GM18951 (cell line): ENCODE results near the gene LLCFC1.

Experiments
- POLR2A ChIP-seq: IDR thresholded peaks from 4 replicates; pipeline ENCODE4 v1.6.1; 2011; ENCODE audit warnings: mild to moderate bottlenecking; ENCODE audit not compliant: insufficient read length, insufficient read depth; ENCODE audit errors: extremely low read depth
- in situ Hi-C: fragments of 300-500 bp; cut with MboI; formaldehyde crosslinking; loops from one replicate; pipeline ENCODE4 v1.12.0; 2022; ENCODE audit warnings: low sequenced_read_pairs, mixed read lengths, inconsistent platforms; ENCODE audit not compliant: unreplicated experiment

Gene LLCFC1

GRCh38 chr7:142940966-142941535 lies 1.8 kb downstream of the LLCFC1 start:
- in situ Hi-C loops = no loop called here
- TF ChIP-seq POLR2A = no peak

DNA sequence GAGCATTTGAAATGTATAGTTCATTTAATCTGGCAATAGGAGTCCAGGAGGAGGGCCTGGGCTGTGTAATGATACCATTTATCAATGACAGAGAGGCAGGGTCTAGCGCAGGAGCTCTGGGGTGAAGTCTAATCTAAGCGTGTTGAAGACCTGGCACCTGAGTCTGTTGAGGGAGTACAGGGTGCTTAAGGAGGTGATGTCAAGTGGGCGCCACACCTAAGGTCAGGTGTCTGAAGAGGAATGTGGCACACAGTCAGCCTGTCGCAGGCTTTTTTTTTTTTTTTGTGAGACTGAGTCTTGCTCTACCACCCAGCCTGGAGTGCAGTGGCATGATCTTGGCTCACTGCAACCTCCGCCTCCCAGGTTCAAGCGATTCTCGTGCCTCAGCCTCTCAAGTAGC lies 2.3 kb downstream of the LLCFC1 start:
- no peak for TF ChIP-seq POLR2A
- in situ Hi-C loops = no loop called here

DNA sequence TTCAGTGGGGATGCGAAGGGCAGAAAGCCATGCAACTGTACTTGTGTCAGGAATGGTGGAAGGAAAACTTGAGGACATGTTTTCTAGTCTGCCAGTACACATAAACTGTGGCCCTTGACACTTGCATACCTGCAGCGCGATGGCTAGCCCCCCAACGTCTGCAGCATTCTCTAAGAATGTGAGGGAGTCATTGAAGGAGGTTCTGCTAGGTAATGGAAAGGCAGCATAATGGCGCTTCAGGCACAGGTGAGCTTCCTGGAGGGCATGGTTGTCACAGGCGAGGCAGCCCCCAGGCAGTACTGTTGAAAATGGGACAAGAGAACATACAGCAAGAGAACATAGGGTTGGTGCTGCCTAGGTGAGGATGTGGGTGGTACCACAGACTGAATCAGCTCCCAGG lies 3.5 kb downstream of the LLCFC1 start:
- in situ Hi-C loops = no loop called here
- TF ChIP-seq POLR2A = no peak

DNA sequence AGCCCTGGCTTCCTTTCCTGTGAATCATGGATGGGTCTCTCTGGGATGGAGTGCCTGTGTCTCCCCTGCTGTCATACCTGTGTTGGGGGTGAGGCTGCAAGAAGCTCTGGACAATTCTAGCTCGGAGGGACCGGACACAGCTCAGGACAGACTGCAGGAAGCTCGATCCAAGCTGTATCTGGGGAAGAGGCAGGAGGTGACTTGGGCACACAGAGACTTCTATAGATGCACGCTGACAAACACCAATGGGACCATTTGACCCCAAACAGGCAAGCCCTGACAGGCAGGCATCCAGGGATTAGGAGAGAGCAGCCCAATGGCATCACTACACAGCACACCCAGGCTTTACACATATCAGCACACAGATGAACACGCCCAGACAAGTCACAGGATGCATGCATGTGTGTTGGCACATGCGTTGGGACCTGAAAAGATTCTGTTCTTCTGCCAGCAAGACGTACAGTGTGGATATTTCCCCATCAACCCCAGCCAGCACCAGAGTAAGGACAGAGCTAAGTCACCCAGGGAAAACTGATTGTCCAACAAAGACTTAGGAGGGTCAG lies 4.5 kb downstream of the LLCFC1 start:
- in situ Hi-C loops = no loop called here
- TF ChIP-seq POLR2A = no peak

DNA sequence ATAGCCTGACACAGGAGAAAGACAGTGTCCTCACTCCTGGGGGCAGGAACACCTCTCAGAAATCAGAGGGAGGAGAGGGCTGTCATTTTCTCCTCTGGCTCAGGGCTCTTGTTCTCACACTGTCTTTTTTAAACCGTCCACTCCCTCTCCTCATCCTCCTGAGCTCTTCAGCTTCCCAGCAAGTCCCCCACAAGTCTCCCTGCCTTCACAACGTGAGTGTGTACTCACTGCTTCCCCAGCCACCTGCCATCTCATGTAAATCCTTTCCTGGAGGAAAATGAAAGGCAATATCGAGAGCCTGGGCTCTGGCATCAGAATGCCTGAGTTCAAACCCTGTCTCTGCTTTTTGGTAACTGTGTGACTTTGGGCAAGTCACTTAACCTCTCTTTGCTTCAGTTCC lies 5.7 kb downstream of the LLCFC1 start:
- in situ Hi-C loops = no loop called here
- TF ChIP-seq POLR2A = no peak

- no peak for TF ChIP-seq POLR2A
These were observed 9.3 kb downstream of the LLCFC1 start for GRCh38 chr7:142948603-142949002.

DNA sequence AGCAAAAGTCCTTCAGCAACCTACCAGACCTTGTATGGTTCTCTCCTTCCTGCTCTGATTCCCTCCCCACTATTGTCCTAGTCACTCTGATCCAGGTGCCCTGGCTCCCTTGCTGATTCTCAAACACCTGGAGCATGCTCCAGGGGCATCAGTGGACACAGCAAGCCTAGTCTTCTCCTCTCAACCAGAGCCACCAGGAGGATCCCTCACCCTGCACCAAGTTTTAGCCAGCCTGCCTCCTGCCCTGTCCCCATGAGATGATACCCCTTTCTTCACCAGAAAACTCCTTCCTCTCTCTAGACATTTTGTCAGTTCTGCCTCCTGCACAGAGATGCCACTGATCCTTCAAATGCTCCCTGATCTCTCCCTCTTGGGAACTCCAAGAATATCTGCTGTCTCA lies 11.0 kb downstream of the LLCFC1 start:
- in situ Hi-C loops = no loop called here
- no peak for TF ChIP-seq POLR2A

More at GRCh38 chr7:142948603-142949002, 9.3 kb downstream of the LLCFC1 start:
- in situ Hi-C loops = no loop called here

DNA sequence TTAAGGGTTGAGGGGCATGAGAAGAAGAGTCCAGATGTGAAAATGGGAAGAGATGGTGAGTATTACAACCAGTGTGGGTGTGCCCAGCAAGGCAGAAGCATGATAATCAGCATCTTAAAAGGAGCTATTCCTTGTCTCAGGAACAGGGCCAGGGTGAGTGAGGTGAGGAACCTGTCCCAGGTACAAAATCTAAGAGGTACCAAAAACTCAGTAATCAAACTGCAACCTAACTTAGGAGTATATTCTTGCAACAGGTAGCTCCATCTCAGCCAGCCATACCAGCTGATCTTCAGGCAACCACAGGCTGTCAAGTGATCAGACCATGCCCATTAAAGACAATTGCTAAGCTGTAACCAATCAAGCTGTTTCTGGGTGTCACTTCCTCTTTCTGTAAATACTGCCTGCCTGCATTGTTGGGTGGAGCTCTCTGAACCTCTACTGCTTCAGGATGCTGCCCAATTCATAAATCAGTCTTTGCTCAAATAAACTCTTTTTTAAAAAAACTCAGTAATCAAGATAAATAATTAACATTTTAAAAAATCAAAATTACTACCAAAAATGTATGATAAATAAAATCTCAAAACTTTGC lies 15.5 kb downstream of the LLCFC1 start:
- in situ Hi-C loops = no loop called here
- TF ChIP-seq POLR2A = no peak

DNA sequence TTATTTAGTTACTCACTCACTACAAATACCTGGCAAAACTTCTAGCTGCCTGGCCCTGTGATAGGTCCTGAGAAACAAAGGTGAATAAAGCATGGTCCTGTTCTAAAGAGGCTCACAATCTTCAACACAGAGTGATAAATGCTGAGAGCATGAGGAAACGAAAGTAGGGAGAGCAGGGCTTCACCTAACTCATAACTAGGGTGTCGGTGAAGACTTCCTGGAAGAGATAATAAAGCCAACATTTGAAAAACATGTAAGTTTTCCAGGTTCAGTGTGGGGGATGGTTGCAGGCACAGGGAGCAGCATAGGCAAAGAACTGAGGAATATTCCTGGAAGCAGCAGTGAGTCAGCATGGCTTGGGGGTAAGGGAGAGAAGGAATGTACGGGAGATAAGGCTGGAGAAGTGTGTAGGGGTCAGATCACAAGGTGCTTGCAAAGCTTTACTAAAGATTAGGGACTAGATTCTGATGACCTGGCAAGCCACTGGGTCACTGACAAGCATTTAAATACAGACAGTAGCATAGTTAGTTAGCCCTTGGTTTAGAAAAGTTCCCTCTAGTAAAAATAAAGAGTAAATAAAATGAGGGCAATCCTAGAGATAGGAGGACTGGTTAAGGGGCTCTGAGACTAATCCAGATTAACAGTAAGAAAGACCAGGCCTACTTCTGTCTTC lies 17.8 kb downstream of the LLCFC1 start:
- in situ Hi-C loops = no loop called here
- no peak for TF ChIP-seq POLR2A

- TF ChIP-seq POLR2A = no peak
- in situ Hi-C loops = no loop called here
These were observed 18.4 kb downstream of the LLCFC1 start for GRCh38 chr7:142957723-142958122.

DNA sequence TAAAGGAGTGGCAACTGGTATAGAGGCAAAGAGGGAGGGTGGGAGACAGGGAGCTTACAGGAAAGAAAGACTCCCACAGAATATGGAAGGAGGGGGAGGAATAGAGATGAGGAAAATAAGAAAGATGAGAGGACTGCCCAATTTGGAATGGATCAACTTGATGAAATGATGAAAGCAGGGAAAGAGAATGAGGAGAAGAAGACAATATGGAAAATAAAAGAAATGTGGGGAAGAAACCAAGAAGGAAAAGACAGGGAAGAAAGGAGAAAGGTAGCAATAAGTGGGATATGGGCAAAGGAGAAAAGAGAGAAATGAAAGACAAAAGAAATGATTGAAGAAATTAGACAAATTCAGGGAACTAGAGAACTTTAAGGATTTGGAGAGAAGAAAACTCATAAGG lies 19.9 kb downstream of the LLCFC1 start:
- no peak for TF ChIP-seq POLR2A
- in situ Hi-C loops = no loop called here

DNA sequence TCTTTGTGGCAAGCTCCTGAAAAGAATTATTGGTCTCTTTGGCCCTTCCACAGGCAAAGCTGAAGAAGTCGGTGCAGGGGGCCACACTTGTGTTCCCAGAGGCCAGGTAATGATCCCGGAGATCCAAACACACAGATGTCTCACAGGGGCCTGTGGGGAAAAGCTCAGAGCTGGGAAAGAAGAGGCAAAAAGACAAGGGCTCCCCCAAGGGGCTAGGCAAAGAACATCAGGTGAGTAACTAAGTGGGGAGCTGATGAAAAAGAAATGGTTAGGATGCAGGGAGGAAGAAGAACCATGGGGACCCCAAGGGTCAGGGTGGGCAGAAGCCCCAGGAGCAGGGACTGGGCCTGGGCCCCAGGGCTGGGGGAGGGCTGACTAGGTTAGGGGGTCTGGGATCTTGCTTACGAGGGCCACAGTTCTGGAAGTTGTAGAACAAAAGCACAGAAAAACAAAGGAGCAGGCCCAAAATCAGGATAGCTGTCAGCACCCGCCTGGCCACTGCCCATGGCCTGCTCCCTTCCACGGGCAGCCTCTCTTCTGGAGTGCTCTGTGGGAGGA lies 21.8 kb downstream of the LLCFC1 start:
- in situ Hi-C loops = no loop called here
- TF ChIP-seq POLR2A = no peak

- TF ChIP-seq POLR2A = no peak
- in situ Hi-C loops = no loop called here
These were observed 22.3 kb downstream of the LLCFC1 start for GRCh38 chr7:142961595-142961972.
